GM23338 (cell line): ENCODE data around the gene CDC73.

Source experiments
- CREB1 ChIP-seq: fragments of 250-450 bp; sonication (Bioruptor Pico); IDR thresholded peaks from 2 replicates; pipeline ENCODE4 v1.5.0; 2020; ENCODE audit warnings: low read depth, mild to moderate bottlenecking, moderate library complexity
- ETS1 ChIP-seq: IDR thresholded peaks from 2 replicates; pipeline ENCODE4 v1.6.1; 2016; ENCODE audit warnings: antibody characterized with exemption
- EZH2 ChIP-seq: fragments of 200-600 bp; sonication (generic); IDR thresholded peaks from one replicate; pipeline ENCODE4 v1.8.0; 2017; ENCODE audit warnings: antibody characterized with exemption, mild to moderate bottlenecking, low read depth; ENCODE audit not compliant: unreplicated experiment
- EZH2phosphoT487 ChIP-seq: fragments of 200-600 bp; sonication (generic); IDR thresholded peaks from one replicate; pipeline ENCODE4 v1.8.1; 2018; ENCODE audit warnings: antibody characterized with exemption; ENCODE audit not compliant: unreplicated experiment
- JUNB ChIP-seq: IDR thresholded peaks from one replicate; pipeline ENCODE4 v1.6.1; 2016; ENCODE audit warnings: antibody characterized with exemption; ENCODE audit not compliant: unreplicated experiment
- NANOG ChIP-seq: IDR thresholded peaks from 2 replicates; pipeline ENCODE4 v1.6.1; 2016; ENCODE audit warnings: antibody characterized with exemption, borderline replicate concordance
- POLR2AphosphoS5 ChIP-seq: IDR thresholded peaks from 2 replicates; pipeline ENCODE4 v1.6.1; 2016; ENCODE audit warnings: antibody characterized with exemption, low read depth
- STAT1 ChIP-seq: IDR thresholded peaks from one replicate; pipeline ENCODE4 v1.6.1; 2016; ENCODE audit warnings: antibody characterized with exemption; ENCODE audit not compliant: unreplicated experiment
- ZNF114 ChIP-seq: fragments of 250-450 bp; sonication (Bioruptor Pico); IDR thresholded peaks from 2 replicates; pipeline ENCODE4 v1.5.0; 2020; ENCODE audit warnings: mild to moderate bottlenecking, moderate library complexity
- ZNF331 ChIP-seq: fragments of 250-450 bp; sonication (Bioruptor Pico); IDR thresholded peaks from 2 replicates; pipeline ENCODE4 v1.5.0; 2020; ENCODE audit warnings: low read depth, mild to moderate bottlenecking, moderate library complexity
- TF ChIP-seq, protein P1 (sequence below), 2 experiments: fragments of 200-600 bp in 1 of 2; sonication (generic) in 1 of 2; conservative IDR thresholded peaks; 2 replicates each; pipeline versions ENCODE4 v1.5.1 to v1.6.1; 2016 to 2017; ENCODE audit warnings: antibody characterized with exemption in 2 of 2, low read depth in 2 of 2, mild to moderate bottlenecking in 2 of 2, moderate library complexity in 1 of 2
- TF ChIP-seq, protein P2 (sequence below): fragments of 250-450 bp; sonication (Bioruptor Pico); IDR thresholded peaks from 2 replicates; pipeline ENCODE4 v1.5.0; 2020; ENCODE audit warnings: mild to moderate bottlenecking, moderate library complexity
- TF ChIP-seq, protein P3 (sequence below): IDR thresholded peaks from one replicate; pipeline ENCODE4 v1.6.1; 2018; ENCODE audit warnings: antibody characterized with exemption; ENCODE audit not compliant: unreplicated experiment

DNA sequence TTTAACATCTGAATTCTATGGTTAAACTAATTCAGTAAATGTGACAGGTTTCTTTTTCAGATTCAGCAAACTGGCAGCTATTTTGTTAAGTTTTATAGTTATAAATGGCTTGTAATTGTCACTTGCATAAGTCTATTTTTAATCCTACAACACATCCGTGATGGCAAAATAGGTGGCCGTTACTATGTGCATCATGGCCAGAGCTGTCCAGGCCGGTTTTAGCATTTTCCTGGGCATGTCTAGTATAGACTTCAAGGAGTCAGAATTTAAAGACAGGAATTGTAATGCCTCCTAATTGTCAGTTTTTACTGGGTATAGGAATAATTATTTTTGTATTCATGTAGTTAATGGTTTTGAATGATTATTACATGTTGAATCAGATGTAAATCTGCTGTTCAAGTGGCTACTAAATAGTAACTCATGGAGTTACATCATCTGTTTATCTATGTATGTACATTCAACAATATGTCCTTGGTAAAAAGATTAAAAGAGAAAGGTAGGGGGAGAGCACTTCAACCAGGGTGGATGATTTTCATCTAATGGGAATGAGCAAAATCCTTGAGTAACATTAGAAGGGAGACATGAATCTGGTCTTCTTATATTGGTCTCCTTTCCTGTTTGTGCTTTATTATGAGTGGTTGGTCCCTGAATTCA, 67.7 kb downstream of the CDC73 start:
- TF ChIP-seq JUNB = no peak
- TF ChIP-seq, protein P1, sequence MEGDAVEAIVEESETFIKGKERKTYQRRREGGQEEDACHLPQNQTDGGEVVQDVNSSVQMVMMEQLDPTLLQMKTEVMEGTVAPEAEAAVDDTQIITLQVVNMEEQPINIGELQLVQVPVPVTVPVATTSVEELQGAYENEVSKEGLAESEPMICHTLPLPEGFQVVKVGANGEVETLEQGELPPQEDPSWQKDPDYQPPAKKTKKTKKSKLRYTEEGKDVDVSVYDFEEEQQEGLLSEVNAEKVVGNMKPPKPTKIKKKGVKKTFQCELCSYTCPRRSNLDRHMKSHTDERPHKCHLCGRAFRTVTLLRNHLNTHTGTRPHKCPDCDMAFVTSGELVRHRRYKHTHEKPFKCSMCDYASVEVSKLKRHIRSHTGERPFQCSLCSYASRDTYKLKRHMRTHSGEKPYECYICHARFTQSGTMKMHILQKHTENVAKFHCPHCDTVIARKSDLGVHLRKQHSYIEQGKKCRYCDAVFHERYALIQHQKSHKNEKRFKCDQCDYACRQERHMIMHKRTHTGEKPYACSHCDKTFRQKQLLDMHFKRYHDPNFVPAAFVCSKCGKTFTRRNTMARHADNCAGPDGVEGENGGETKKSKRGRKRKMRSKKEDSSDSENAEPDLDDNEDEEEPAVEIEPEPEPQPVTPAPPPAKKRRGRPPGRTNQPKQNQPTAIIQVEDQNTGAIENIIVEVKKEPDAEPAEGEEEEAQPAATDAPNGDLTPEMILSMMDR (conservative IDR thresholded peaks at IDR 0.05; ENCODE audit: low read depth in 2 of 2) = no peak
- TF ChIP-seq EZH2 = no peak
- TF ChIP-seq, protein P2, sequence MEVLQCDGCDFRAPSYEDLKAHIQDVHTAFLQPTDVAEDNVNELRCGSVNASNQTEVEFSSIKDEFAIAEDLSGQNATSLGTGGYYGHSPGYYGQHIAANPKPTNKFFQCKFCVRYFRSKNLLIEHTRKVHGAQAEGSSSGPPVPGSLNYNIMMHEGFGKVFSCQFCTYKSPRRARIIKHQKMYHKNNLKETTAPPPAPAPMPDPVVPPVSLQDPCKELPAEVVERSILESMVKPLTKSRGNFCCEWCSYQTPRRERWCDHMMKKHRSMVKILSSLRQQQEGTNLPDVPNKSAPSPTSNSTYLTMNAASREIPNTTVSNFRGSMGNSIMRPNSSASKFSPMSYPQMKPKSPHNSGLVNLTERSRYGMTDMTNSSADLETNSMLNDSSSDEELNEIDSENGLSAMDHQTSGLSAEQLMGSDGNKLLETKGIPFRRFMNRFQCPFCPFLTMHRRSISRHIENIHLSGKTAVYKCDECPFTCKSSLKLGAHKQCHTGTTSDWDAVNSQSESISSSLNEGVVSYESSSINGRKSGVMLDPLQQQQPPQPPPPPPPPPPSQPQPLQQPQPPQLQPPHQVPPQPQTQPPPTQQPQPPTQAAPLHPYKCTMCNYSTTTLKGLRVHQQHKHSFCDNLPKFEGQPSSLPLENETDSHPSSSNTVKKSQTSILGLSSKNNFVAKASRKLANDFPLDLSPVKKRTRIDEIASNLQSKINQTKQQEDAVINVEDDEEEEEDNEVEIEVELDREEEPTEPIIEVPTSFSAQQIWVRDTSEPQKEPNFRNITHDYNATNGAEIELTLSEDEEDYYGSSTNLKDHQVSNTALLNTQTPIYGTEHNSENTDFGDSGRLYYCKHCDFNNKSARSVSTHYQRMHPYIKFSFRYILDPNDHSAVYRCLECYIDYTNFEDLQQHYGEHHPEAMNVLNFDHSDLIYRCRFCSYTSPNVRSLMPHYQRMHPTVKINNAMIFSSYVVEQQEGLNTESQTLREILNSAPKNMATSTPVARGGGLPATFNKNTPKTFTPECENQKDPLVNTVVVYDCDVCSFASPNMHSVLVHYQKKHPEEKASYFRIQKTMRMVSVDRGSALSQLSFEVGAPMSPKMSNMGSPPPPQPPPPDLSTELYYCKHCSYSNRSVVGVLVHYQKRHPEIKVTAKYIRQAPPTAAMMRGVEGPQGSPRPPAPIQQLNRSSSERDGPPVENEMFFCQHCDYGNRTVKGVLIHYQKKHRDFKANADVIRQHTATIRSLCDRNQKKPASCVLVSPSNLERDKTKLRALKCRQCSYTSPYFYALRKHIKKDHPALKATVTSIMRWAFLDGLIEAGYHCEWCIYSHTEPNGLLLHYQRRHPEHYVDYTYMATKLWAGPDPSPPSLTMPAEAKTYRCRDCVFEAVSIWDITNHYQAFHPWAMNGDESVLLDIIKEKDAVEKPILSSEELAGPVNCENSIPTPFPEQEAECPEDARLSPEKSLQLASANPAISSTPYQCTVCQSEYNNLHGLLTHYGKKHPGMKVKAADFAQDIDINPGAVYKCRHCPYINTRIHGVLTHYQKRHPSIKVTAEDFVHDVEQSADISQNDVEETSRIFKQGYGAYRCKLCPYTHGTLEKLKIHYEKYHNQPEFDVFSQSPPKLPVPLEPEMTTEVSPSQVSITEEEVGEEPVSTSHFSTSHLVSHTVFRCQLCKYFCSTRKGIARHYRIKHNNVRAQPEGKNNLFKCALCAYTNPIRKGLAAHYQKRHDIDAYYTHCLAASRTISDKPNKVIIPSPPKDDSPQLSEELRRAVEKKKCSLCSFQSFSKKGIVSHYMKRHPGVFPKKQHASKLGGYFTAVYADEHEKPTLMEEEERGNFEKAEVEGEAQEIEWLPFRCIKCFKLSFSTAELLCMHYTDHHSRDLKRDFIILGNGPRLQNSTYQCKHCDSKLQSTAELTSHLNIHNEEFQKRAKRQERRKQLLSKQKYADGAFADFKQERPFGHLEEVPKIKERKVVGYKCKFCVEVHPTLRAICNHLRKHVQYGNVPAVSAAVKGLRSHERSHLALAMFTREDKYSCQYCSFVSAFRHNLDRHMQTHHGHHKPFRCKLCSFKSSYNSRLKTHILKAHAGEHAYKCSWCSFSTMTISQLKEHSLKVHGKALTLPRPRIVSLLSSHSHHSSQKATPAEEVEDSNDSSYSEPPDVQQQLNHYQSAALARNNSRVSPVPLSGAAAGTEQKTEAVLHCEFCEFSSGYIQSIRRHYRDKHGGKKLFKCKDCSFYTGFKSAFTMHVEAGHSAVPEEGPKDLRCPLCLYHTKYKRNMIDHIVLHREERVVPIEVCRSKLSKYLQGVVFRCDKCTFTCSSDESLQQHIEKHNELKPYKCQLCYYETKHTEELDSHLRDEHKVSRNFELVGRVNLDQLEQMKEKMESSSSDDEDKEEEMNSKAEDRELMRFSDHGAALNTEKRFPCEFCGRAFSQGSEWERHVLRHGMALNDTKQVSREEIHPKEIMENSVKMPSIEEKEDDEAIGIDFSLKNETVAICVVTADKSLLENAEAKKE = no peak
- no peak for TF ChIP-seq POLR2AphosphoS5
- TF ChIP-seq CREB1 = no peak
- TF ChIP-seq, protein P3, sequence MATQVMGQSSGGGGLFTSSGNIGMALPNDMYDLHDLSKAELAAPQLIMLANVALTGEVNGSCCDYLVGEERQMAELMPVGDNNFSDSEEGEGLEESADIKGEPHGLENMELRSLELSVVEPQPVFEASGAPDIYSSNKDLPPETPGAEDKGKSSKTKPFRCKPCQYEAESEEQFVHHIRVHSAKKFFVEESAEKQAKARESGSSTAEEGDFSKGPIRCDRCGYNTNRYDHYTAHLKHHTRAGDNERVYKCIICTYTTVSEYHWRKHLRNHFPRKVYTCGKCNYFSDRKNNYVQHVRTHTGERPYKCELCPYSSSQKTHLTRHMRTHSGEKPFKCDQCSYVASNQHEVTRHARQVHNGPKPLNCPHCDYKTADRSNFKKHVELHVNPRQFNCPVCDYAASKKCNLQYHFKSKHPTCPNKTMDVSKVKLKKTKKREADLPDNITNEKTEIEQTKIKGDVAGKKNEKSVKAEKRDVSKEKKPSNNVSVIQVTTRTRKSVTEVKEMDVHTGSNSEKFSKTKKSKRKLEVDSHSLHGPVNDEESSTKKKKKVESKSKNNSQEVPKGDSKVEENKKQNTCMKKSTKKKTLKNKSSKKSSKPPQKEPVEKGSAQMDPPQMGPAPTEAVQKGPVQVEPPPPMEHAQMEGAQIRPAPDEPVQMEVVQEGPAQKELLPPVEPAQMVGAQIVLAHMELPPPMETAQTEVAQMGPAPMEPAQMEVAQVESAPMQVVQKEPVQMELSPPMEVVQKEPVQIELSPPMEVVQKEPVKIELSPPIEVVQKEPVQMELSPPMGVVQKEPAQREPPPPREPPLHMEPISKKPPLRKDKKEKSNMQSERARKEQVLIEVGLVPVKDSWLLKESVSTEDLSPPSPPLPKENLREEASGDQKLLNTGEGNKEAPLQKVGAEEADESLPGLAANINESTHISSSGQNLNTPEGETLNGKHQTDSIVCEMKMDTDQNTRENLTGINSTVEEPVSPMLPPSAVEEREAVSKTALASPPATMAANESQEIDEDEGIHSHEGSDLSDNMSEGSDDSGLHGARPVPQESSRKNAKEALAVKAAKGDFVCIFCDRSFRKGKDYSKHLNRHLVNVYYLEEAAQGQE = no peak
- no peak for TF ChIP-seq ZNF331 (CRISPR knock-in tag)
- TF ChIP-seq NANOG = no peak
- no peak for TF ChIP-seq EZH2phosphoT487
- TF ChIP-seq ETS1 = no peak
- no peak for TF ChIP-seq ZNF114 (CRISPR knock-in tag)
- no peak for TF ChIP-seq STAT1
